Anterior cingulate cortex (tissue), 58 donors: ENCODE measurements around the gene EPB41L4A.
A peak's percentile ranks its signal among the peaks of the same experiment; 100 is the strongest.
"Not testable (repeated sequence)": the region's sequence is repeated elsewhere in the genome, so short reads cannot be mapped to it uniquely, and the experiment has no call there.

Source experiments
- DNase-seq, 58 donors: peaks; one replicate each; lab custom pipeline; 2025; lab: John Stamatoyannopoulos, UW

Gene EPB41L4A

DNA sequence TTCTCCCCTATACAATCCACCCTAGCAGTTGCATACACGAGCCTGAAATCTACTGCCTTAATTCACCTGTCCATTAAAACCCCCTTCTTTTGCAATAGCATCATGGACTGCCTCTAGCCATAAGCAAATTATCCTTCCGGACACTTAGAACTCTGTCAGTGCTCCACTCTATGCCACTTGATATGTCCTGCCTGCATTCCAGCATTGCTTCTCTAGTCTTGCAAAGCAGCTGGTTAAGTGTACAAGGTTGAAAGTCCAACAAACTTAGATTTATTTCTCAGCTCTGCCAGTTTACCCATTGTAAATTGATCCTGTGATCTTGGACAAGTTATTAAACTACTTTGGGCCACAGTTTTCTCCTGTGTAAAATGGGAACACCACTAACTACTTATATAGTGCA lies 197.9 kb downstream of the EPB41L4A start:
- DNase-seq = no peak

GRCh38 chr5:112219000-112219399 lies 200.1 kb downstream of the EPB41L4A start:
- DNase-seq = no peak

GRCh38 chr5:112217843-112218579 lies 201.1 kb downstream of the EPB41L4A start:
- DNase-seq = no peak

GRCh38 chr5:112216140-112216539 lies 202.9 kb downstream of the EPB41L4A start:
- no peak for DNase-seq

GRCh38 chr5:112210430-112211005 lies 208.6 kb downstream of the EPB41L4A start:
- peak in 31 of 58 donors; percentile 1 to 55 (median 7) for DNase-seq

GRCh38 chr5:112208699-112209615 lies 210.1 kb downstream of the EPB41L4A start:
- DNase-seq = no peak

- DNase-seq = not testable (repeated sequence)
These were observed 210.9 kb downstream of the EPB41L4A start for GRCh38 chr5:112208195-112208594.

GRCh38 chr5:112205846-112206245 lies 213.2 kb downstream of the EPB41L4A start:
- DNase-seq = no peak

DNA sequence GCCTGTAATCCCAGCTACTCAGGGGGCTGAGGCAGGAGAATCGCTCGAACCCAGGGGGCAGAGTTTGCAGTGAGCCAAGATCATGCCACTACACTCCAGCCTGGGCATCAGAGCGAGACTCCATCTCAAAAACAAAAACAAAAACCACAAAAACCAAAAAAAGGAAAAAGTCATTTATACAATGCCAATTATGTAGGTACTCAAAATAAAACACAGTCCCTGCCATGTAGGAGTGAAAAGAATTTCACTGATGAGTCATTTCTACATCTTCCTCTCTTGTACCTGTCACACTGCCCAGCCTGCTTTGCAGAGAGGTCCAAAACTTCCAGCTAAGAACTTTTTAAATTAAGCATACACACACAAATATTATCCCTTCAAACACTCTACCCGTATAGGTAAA lies 215.8 kb downstream of the EPB41L4A start:
- DNase-seq = no peak

DNA sequence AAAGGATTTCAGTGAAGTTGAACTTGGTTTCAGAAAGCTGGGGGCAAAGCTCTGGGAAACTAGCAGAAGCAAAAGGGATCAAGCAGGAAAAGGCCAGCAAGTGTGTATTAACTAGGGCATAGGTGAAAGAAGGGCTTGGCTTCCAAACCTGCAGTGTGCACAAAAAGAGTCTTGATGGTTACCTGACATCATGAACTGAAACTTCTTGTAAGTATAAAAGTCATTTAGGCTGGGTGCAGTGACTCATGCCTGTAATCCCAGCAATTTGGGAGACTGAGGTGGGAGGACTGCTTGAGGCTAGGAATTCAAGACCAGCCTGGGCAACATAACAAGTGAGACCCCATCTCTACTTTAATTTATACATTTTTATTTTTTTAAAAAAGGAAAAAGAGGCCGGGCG lies 216.4 kb downstream of the EPB41L4A start:
- DNase-seq = no peak

DNA sequence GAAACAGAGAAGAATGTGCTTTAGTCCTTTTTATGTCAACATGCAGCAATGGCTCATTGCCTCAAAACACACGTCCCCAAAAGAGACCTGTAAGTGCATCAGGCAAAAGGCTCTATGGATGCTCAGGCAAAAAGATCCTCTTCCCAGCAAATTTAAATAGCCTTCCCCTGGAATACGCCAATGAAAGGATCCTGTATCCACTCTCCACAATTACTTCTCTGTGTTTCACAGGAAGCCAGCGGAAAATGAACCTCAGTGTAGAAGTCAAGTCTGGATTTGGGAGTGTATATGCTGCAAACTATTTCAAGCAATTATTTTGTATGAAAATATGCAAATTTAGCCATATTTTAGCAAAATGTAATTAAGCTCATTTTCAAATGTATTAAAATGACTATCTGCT lies 217.9 kb downstream of the EPB41L4A start:
- no peak for DNase-seq

DNA sequence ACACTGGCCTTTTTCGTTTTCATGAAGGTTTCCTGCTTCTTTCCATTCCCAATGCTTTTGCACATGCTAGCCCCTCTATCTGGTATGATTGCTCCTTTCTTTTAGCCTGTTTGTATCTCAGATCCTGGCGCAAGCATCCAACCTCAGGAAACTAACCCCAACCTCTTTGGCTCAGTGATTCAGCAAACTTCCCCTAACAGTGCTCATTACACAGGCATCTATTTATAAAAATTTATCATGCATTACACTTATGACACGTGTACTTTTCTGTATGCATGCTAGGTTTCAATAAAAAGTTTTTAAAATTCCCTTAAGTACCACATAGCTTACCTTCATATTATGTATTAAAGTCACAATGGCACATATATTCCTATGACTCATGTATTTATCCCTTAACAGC lies 218.9 kb downstream of the EPB41L4A start:
- DNase-seq = no peak

GRCh38 chr5:112196584-112196983 lies 222.5 kb downstream of the EPB41L4A start:
- DNase-seq = no peak

- DNase-seq = no peak
These were observed 223.2 kb downstream of the EPB41L4A start for GRCh38 chr5:112195924-112196323.

GRCh38 chr5:112192866-112193265 lies 226.2 kb downstream of the EPB41L4A start:
- DNase-seq = peak in 2 of 58 donors; percentile 19 to 22

GRCh38 chr5:112192072-112192471 lies 227.0 kb downstream of the EPB41L4A start:
- DNase-seq = no peak

DNA sequence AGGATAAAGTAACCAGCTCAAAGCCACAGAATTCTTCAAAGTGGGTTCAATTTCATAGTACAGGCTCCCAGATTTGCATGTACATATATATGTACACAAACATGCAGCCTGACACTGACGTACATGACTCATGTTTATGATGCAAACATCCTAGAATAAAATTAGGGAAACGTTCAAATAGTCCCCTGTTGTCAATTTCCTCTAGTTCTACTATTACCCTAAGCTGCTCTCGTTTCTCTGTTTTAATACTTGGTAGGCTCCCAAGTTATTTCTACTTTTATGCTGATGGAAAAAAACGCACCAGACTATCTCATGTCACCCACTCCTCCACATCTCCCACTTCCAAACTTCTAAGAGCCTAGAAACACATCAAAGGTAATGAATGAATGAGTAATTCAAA lies 229.7 kb downstream of the EPB41L4A start:
- DNase-seq = no peak

GRCh38 chr5:112186401-112186990 lies 232.6 kb downstream of the EPB41L4A start:
- DNase-seq = peak in 4 of 58 donors; percentile 5 to 20 (median 11)

DNA sequence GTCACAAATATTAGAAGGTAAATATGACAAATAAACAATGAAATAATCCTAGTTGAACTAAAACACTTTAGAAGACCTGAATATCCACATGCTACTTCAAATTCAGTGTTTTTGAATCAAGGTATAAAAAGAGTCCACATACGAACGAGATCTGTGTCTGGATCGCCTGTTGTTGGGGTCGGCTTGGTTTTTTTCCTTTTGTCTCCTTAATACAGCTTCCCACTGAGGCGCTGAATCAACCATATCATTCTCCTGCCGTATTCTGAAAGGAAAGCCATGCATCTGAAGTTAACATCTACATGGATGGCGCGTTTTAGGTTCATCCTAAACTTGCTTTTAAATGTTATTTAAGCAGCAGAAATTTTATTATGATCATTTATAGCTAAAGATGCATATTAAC lies 235.2 kb downstream of the EPB41L4A start:
- DNase-seq = no peak

GRCh38 chr5:112183103-112183711 lies 235.9 kb downstream of the EPB41L4A start:
- DNase-seq = no peak
